H9 (cell line): Measurements from ENCODE around the gene SLC26A9. TPM values are rescaled to one million over a fixed set of nuclear protein-coding genes. Genes with fewer than 3 reads are reported as not detected.

Experiments used
- DNase-seq: peaks from one replicate; pipeline ENCODE4 v3.0.0-alpha.2; 2017
- H2AFZ ChIP-seq: one replicate; pipeline ENCODE4 v1.6.1; 2013; ENCODE audit warnings: mild to moderate bottlenecking, low read length, control low read depth, moderate library complexity
- H2AK5ac ChIP-seq: 2 replicates; pipeline ENCODE4 v1.6.1; 2013; ENCODE audit warnings: low read length, control low read depth, mixed read lengths; ENCODE audit not compliant: insufficient read length
- H2BK120ac ChIP-seq: one replicate; pipeline ENCODE4 v1.6.1; 2013; ENCODE audit warnings: low read depth, mild to moderate bottlenecking, low read length, control low read depth, inconsistent platforms; ENCODE audit not compliant: poor library complexity, severe bottlenecking
- H2BK12ac ChIP-seq: 2 replicates; pipeline ENCODE4 v1.6.1; 2013; ENCODE audit warnings: low read length, control low read depth, mixed read lengths, low read depth; ENCODE audit not compliant: insufficient read length
- H2BK15ac ChIP-seq: 2 replicates; pipeline ENCODE4 v1.6.1; 2013; ENCODE audit warnings: low read depth, low read length, control low read depth
- H2BK20ac ChIP-seq: one replicate; pipeline ENCODE4 v1.6.1; 2013; ENCODE audit warnings: low read depth, mild to moderate bottlenecking, low read length, control low read depth, inconsistent platforms; ENCODE audit not compliant: poor library complexity, severe bottlenecking
- H2BK5ac ChIP-seq: 2 replicates; pipeline ENCODE4 v1.6.1; 2013; ENCODE audit warnings: low read length, control low read depth, mixed read lengths; ENCODE audit not compliant: insufficient read length
- H3K14ac ChIP-seq: 2 replicates; pipeline ENCODE4 v1.6.1; 2013; ENCODE audit warnings: low read length, control low read depth; ENCODE audit not compliant: insufficient read depth
- H3K18ac ChIP-seq: 2 replicates; pipeline ENCODE4 v1.6.1; 2013; ENCODE audit warnings: low read depth, mild to moderate bottlenecking, mixed read lengths, low read length, control low read depth; ENCODE audit not compliant: insufficient read length
- H3K23ac ChIP-seq: 2 replicates; pipeline ENCODE4 v1.6.1; 2013; ENCODE audit warnings: low read length, control low read depth, mixed read lengths, low read depth; ENCODE audit not compliant: insufficient read length
- H3K23me2 ChIP-seq: 2 replicates; pipeline ENCODE4 v1.6.1; 2013; ENCODE audit warnings: low read depth, mild to moderate bottlenecking, mixed read lengths, low read length, control low read depth; ENCODE audit not compliant: insufficient read length, poor library complexity, severe bottlenecking
- H3K27ac ChIP-seq: 2 replicates; pipeline ENCODE4 v1.5.1; 2013; ENCODE audit warnings: low read length, control low read depth, mixed read lengths, low read depth; ENCODE audit not compliant: insufficient read length
- H3K27me3 ChIP-seq: 2 replicates; pipeline ENCODE4 v1.6.1; 2013; ENCODE audit warnings: low read length, control low read depth, inconsistent platforms; ENCODE audit not compliant: insufficient read depth
- H3K4ac ChIP-seq: 2 replicates; pipeline ENCODE4 v1.6.1; 2013; ENCODE audit warnings: low read depth, mild to moderate bottlenecking, control low read depth, inconsistent platforms, low read length, moderate library complexity
- H3K4me1 ChIP-seq: 2 replicates; pipeline ENCODE4 v1.6.1; 2013; ENCODE audit warnings: low read length, control low read depth, inconsistent platforms; ENCODE audit not compliant: insufficient read depth
- H3K4me2 ChIP-seq: 2 replicates; pipeline ENCODE4 v1.6.1; 2013; ENCODE audit warnings: low read length, control low read depth, mixed read lengths; ENCODE audit not compliant: insufficient read length, insufficient read depth
- H3K56ac ChIP-seq: 2 replicates; pipeline ENCODE4 v1.6.1; 2013; ENCODE audit warnings: low read depth, mild to moderate bottlenecking, mixed read lengths, low read length, control low read depth; ENCODE audit not compliant: insufficient read length
- H3K79me1 ChIP-seq: 2 replicates; pipeline ENCODE4 v1.6.1; 2013; ENCODE audit warnings: low read depth, mild to moderate bottlenecking, moderate library complexity, low read length, control low read depth, inconsistent platforms; ENCODE audit not compliant: insufficient read depth, poor library complexity, severe bottlenecking
- H3K79me2 ChIP-seq: 2 replicates; pipeline ENCODE4 v1.6.1; 2013; ENCODE audit warnings: low read length, control low read depth, inconsistent platforms; ENCODE audit not compliant: insufficient read depth
- H3K9ac ChIP-seq: 2 replicates; pipeline ENCODE4 v1.6.1; 2013; ENCODE audit warnings: low read length, control low read depth, mixed read lengths; ENCODE audit not compliant: insufficient read length; ENCODE audit errors: extremely low read depth
- H3K9me3 ChIP-seq: one replicate; pipeline ENCODE4 v1.6.1; 2013; ENCODE audit warnings: low read depth, low read length, inconsistent platforms; ENCODE audit not compliant: control insufficient read depth
- H3T11ph ChIP-seq: one replicate; pipeline ENCODE4 v1.6.1; 2013; ENCODE audit warnings: mild to moderate bottlenecking, low read length, control low read depth, inconsistent platforms
- H4K20me1 ChIP-seq: one replicate; pipeline ENCODE4 v1.6.1; 2013; ENCODE audit not compliant: control insufficient read depth, insufficient read length, insufficient read depth
- H4K5ac ChIP-seq: 2 replicates; pipeline ENCODE4 v1.6.1; 2013; ENCODE audit warnings: low read depth, mild to moderate bottlenecking, mixed read lengths, low read length, control low read depth; ENCODE audit not compliant: insufficient read length
- H4K8ac ChIP-seq: replicated peaks from 2 replicates; pipeline ENCODE4 v1.6.1; 2013; ENCODE audit warnings: low read length, control low read depth, mixed read lengths, low read depth; ENCODE audit not compliant: insufficient read length
- H4K91ac ChIP-seq: 2 replicates; pipeline ENCODE4 v1.6.1; 2013; ENCODE audit warnings: low read depth, mild to moderate bottlenecking, moderate library complexity, mixed read lengths, low read length, control low read depth; ENCODE audit not compliant: insufficient read length
- H3K27ac Mint-ChIP-seq, 3 experiments: 2 replicates in 2 of 3; 3 replicates in 1 of 3; pipeline ENCODE4 v1.8.0; 2020 to 2021; ENCODE audit warnings: mixed read lengths in 3 of 3, mild to moderate bottlenecking in 1 of 3, moderate library complexity in 1 of 3
- H3K27me3 Mint-ChIP-seq: 2 replicates; pipeline ENCODE4 v1.8.0; 2021; ENCODE audit warnings: low read depth, mild to moderate bottlenecking, moderate library complexity, mixed read lengths
- H3K36me3 Mint-ChIP-seq, 3 experiments: 2 replicates in 2 of 3; 3 replicates in 1 of 3; pipeline ENCODE4 v1.8.0; 2020 to 2021; ENCODE audit warnings: low read depth in 3 of 3, mixed read lengths in 3 of 3; ENCODE audit not compliant: insufficient read depth in 1 of 3
- H3K4me1 Mint-ChIP-seq, 2 experiments: 2 replicates each; pipeline ENCODE4 v1.8.0; 2020; ENCODE audit warnings: mixed read lengths in 2 of 2
- H3K4me3 Mint-ChIP-seq, 2 experiments: 2 replicates in 1 of 2; 3 replicates in 1 of 2; pipeline ENCODE4 v1.8.0; 2020 to 2021; ENCODE audit warnings: mild to moderate bottlenecking in 2 of 2, mixed read lengths in 2 of 2, moderate library complexity in 1 of 2
- H3K9me3 Mint-ChIP-seq, 2 experiments: 2 replicates in 1 of 2; 3 replicates in 1 of 2; pipeline ENCODE4 v1.8.0; 2020; ENCODE audit warnings: mild to moderate bottlenecking in 2 of 2, mixed read lengths in 2 of 2, moderate library complexity in 1 of 2
- CTCF ChIP-seq: fragments of 200-600 bp; sonication (generic); conservative IDR thresholded peaks from 3 replicates; pipeline ENCODE4 v1.8.0; 2021; ENCODE audit warnings: antibody characterized with exemption, mild to moderate bottlenecking
- whole genome bisulfite sequencing: extraction: QIAGEN DNeasy Blood & Tissue Kit; methylation state at CpG from one replicate; pipeline ENCODE4 v1.1.7; 2013; ENCODE audit warnings: missing lambda C conversion rate, low lambda C conversion rate, mixed read lengths; ENCODE audit not compliant: insufficient read length; ENCODE audit errors: extremely low coverage; 5-methylcytosine and 5-hydroxymethylcytosine counted together
- total RNA-seq: library from RNA; stranded (reverse); gene quantifications from 2 replicates; pipeline ENCODE4 v1.2.1, GENCODE V29; 2021

The SLC26A9 gene
- total RNA-seq, 1 experiment from 2014 or later: not detected

- Histone ChIP-seq H2BK12ac (no peak overlapping the region), H3K23ac (no peak overlapping the region), H3K4me1 (0 out of 2 replicates have a peak, but pooled peaks cover 6% of the 10 kb centered on the region), H3K56ac (no peak overlapping the region), H2BK120ac (no peak overlapping the region), H2BK15ac (no peak overlapping the region), H3K9me3 (no peaks in the 10 kb centered on the region), H2AFZ (no peak overlapping the region), H4K5ac (no peak overlapping the region), H3K4me2 (no peak overlapping the region), H3T11ph (no peak overlapping the region), H3K4ac (no peak overlapping the region), H4K91ac (no peak overlapping the region), H3K27ac (no peak overlapping the region), H3K79me2 (no peaks in the 10 kb centered on the region), H3K27me3 (no peaks in the 10 kb centered on the region), H2BK20ac (no peak overlapping the region), H3K14ac (no peak overlapping the region; the same call in 1 of the 2 replicates), H2BK5ac (no peak overlapping the region), H3K23me2 (no peaks in the 10 kb centered on the region), H4K8ac (no peak overlapping the region), H3K18ac (no peak overlapping the region), H3K79me1 (no peaks in the 10 kb centered on the region), H4K20me1 (no peaks in the 10 kb centered on the region), H2AK5ac (no peak overlapping the region), H3K9ac (no peak overlapping the region)
- Mint-ChIP-seq H3K9me3 (no peaks in the 10 kb centered on the region; a peak in 1 of 5 replicates), H3K4me1 (peaks cover 17 to 29% of the 10 kb centered on the region in 2 experiments), H3K27me3 (peaks cover 13% of the 10 kb centered on the region), H3K36me3 (no peaks in the 10 kb centered on the region), H3K4me3 (no peak overlapping the region), H3K27ac (no peak overlapping the region)
- TF ChIP-seq CTCF: no peak
- DNase-seq: no peak
- no CpG with 5 or more reads among the region's 1 CpG for WGBS
Observed at GRCh38 chr1:205951746-205952145, 8.5 kb upstream of the SLC26A9 start.
